CD4-positive, alpha-beta T cell (primary cell): Measurements from ENCODE around the gene FILIP1L. TPM values are rescaled to one million over a fixed set of nuclear protein-coding genes. Genes with fewer than 3 reads are reported as not detected.

Source experiments
- ATAC-seq: fragments of 200-7000 bp; cut with Tn5 transposase; one replicate; pipeline ENCODE4 v1.10.0; 2022; ENCODE audit warnings: mild to moderate bottlenecking; ENCODE audit not compliant: poor library complexity
- CTCF ChIA-PET: fragments of 350-600 bp; sonication (Branson Sonifier 250); formaldehyde crosslinking; loops from one replicate; lab custom pipeline; 2021; ENCODE audit warnings: antibody characterized with exemption, inconsistent platforms; lab: Charles Lee
- POLR2A ChIA-PET: fragments of 350-600 bp; sonication (Branson Sonifier 250); formaldehyde crosslinking; loops from one replicate; lab custom pipeline; 2021; ENCODE audit warnings: antibody characterized with exemption, inconsistent platforms; lab: Charles Lee
- DNase-seq, 14 experiments: peaks; one replicate each; pipeline ENCODE4 v3.0.0-alpha.2; 2013 to 2020; ENCODE audit warnings: mixed read lengths in 2 of 14
- H3K27ac ChIP-seq, 2 donors: one replicate each; pipeline versions ENCODE4 v1.5.1 to v1.7.0; 2013; ENCODE audit warnings: low read length in 2 of 2, low read depth in 1 of 2, mild to moderate bottlenecking in 1 of 2
- H3K27me3 ChIP-seq, 2 experiments: 1 replicate in 1 of 2; 2 replicates in 1 of 2; pipeline versions ENCODE4 v1.6.1 to v1.7.0; 2013; ENCODE audit warnings: low read length in 2 of 2, control low read depth in 1 of 2, mild to moderate bottlenecking in 1 of 2, moderate library complexity in 1 of 2; ENCODE audit not compliant: insufficient read depth in 2 of 2, control insufficient read depth in 1 of 2
- H3K36me3 ChIP-seq: one replicate; pipeline ENCODE4 v1.6.1; 2013; ENCODE audit warnings: low read length, control low read depth; ENCODE audit not compliant: insufficient read depth
- H3K4me1 ChIP-seq: one replicate; pipeline ENCODE4 v1.6.1; 2013; ENCODE audit warnings: low read length, control low read depth; ENCODE audit not compliant: insufficient read depth
- H3K4me3 ChIP-seq: one replicate; pipeline ENCODE4 v1.5.1; 2013; ENCODE audit warnings: mild to moderate bottlenecking, low read length, moderate library complexity
- H3K9me3 ChIP-seq, 2 experiments: 1 replicate in 1 of 2; 2 replicates in 1 of 2; pipeline versions ENCODE4 v1.6.1 to v1.7.0; 2013; ENCODE audit warnings: low read length in 2 of 2, mild to moderate bottlenecking in 2 of 2, control low read depth in 1 of 2, moderate library complexity in 1 of 2; ENCODE audit not compliant: control insufficient read depth in 1 of 2, insufficient read depth in 1 of 2
- H3K27ac Mint-ChIP-seq: one replicate; pipeline ENCODE4 v1.8.0; 2020; ENCODE audit warnings: mixed read lengths
- H3K27me3 Mint-ChIP-seq: one replicate; pipeline ENCODE4 v1.8.0; 2021; ENCODE audit warnings: mixed read lengths
- H3K36me3 Mint-ChIP-seq: one replicate; pipeline ENCODE4 v1.8.0; 2021; ENCODE audit warnings: low read depth, mixed read lengths
- H3K4me1 Mint-ChIP-seq: one replicate; pipeline ENCODE4 v1.8.0; 2021; ENCODE audit warnings: low read depth, mixed read lengths
- H3K4me3 Mint-ChIP-seq: one replicate; pipeline ENCODE4 v1.8.0; 2020; ENCODE audit warnings: mild to moderate bottlenecking, mixed read lengths
- H3K9me3 Mint-ChIP-seq: one replicate; pipeline ENCODE4 v1.8.0; 2020; ENCODE audit warnings: mixed read lengths
- intact Hi-C, 2 experiments: fragments of 100-400 bp; cut with DNase I in 1 of 2; cut with micrococcal nuclease in 1 of 2; formaldehyde crosslinking; loops; one replicate each; pipeline versions ENCODE4 v1.15.1 to v1.9.0; 2023 to 2025; cut with DNase I, micrococcal nuclease
- total RNA-seq, 174 experiments: library from RNA in 2 of 174; stranded (reverse) in 2 of 174; gene quantifications; one replicate each; pipeline ENCODE4 v1.2.3 and lab custom pipeline; 2021 to 2026
- TF ChIP-seq, protein P1 (sequence below): fragments of 200-600 bp; IDR thresholded peaks from one replicate; pipeline ENCODE4 v1.8.0; 2022; ENCODE audit warnings: antibody characterized with exemption, mild to moderate bottlenecking

The FILIP1L gene
- total RNA-seq, 2 experiments from 2014 or later: 0.08 to 0.28 TPM

- no peaks in the 10 kb centered on the region for H3K36me3 ChIP-seq
- H3K27me3 ChIP-seq: no peaks in the 10 kb centered on the region
- H3K4me1 ChIP-seq: no peaks in the 10 kb centered on the region
- CTCF ChIA-PET: no interaction called here
- intact Hi-C loops: no loop called here
- H3K4me3 Mint-ChIP-seq: no peak overlapping the region
- H3K9me3 ChIP-seq: no peaks in the 10 kb centered on the region
- TF ChIP-seq, protein P1, sequence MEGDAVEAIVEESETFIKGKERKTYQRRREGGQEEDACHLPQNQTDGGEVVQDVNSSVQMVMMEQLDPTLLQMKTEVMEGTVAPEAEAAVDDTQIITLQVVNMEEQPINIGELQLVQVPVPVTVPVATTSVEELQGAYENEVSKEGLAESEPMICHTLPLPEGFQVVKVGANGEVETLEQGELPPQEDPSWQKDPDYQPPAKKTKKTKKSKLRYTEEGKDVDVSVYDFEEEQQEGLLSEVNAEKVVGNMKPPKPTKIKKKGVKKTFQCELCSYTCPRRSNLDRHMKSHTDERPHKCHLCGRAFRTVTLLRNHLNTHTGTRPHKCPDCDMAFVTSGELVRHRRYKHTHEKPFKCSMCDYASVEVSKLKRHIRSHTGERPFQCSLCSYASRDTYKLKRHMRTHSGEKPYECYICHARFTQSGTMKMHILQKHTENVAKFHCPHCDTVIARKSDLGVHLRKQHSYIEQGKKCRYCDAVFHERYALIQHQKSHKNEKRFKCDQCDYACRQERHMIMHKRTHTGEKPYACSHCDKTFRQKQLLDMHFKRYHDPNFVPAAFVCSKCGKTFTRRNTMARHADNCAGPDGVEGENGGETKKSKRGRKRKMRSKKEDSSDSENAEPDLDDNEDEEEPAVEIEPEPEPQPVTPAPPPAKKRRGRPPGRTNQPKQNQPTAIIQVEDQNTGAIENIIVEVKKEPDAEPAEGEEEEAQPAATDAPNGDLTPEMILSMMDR: no peak
- POLR2A ChIA-PET: no interaction called here
- no peaks in the 10 kb centered on the region for H3K9me3 Mint-ChIP-seq
- no peak for DNase-seq
- H3K27ac Mint-ChIP-seq: no peak overlapping the region
- no peak overlapping the region for H3K27ac ChIP-seq
- H3K4me3 ChIP-seq: no peak overlapping the region
- ATAC-seq: no peak
- H3K27me3 Mint-ChIP-seq: no peaks in the 10 kb centered on the region
- peaks cover 4% of the 10 kb centered on the region for H3K4me1 Mint-ChIP-seq
- H3K36me3 Mint-ChIP-seq: peaks cover 10% of the 10 kb centered on the region
These were observed 154.0 kb downstream of the FILIP1L start for GRCh38 chr3:99960123-99960878.

DNA sequence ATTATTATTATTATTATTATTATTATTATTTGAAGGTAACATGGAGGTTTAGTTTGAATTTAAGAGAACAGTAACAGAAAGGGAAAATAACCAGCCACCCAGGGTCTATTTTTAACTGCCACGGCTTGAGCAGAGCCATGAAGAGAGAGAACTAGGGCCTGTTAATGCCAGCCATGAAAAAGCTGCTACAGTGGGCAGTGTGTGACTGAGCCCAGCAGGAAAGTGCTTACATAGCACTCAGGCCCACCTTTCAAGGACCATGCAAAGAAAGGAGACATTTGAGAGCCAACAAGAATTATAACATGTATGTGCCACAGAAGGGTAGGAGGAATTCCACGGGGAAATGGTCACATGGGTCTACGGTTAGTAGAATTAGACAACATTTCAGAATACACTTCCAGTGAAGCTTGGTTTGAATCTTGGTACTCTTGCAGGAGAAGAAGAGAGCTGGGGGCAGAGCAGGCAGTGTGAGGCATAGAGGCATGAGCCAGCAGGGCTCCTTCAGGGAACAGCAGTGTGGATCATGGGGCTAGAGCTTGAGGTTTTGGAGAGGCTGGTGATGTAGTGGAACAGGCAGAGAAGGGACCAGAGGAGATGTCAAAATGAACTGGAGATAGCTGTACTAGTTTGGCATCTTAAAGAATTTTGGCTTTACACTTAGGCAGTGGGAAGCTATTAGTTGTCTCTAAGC, 155.9 kb downstream of the FILIP1L start:
- Histone ChIP-seq H3K9me3 (no peaks in the 10 kb centered on the region), H3K4me3 (no peak overlapping the region), H3K4me1 (no peaks in the 10 kb centered on the region), H3K36me3 (no peaks in the 10 kb centered on the region), H3K27me3 (no peaks in the 10 kb centered on the region), H3K27ac (no peak overlapping the region)
- Mint-ChIP-seq H3K4me1 (peaks cover 4% of the 10 kb centered on the region), H3K36me3 (peaks cover 8% of the 10 kb centered on the region), H3K9me3 (no peaks in the 10 kb centered on the region), H3K4me3 (no peak overlapping the region), H3K27ac (no peak overlapping the region), H3K27me3 (no peaks in the 10 kb centered on the region)
- ChIA-PET CTCF (no interaction called here), POLR2A (no interaction called here)
- no peak for DNase-seq
- intact Hi-C loops: no loop called here
- TF ChIP-seq, protein P1: no peak
- ATAC-seq: no peak

DNA sequence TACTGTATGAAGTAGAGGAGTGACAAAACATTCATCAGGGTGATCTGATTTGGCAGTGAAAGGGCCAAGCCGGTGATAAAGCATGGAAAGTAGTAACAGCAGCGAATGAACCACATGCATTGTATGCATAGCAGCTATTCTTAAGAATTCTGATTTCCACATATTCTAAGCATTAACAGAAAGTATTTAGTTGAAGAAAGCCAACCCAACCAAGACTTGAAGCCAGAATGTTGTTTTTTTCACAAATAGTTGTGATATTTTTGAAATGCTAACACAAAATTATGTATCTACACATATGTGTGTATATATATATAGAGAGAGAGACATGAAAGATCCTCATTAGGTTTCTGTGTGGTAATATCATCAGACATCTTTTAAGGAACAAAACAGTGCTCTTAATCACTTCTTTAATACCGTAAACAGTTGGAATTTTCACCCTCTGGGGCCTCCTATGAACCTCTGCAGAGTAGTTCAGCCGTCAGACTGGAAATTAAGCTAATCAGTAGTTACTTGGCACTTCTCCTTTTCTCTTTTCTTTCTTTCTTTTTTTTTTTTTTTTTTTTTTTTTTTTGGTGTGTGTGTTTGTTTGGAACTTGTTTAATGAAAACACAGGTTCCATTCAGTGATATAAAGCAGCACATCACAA, 157.0 kb downstream of the FILIP1L start:
- no peaks in the 10 kb centered on the region for H3K36me3 Mint-ChIP-seq
- no peak for DNase-seq
- no peak for ATAC-seq
- TF ChIP-seq, protein P1: no peak
- CTCF ChIA-PET: no interaction called here
- no peak overlapping the region for H3K4me3 Mint-ChIP-seq
- Histone ChIP-seq H3K4me1 (no peaks in the 10 kb centered on the region), H3K36me3 (no peaks in the 10 kb centered on the region), H3K27ac (no peak overlapping the region), H3K9me3 (no peaks in the 10 kb centered on the region), H3K4me3 (no peak overlapping the region), H3K27me3 (no peaks in the 10 kb centered on the region)
- intact Hi-C loops: no loop called here
- peaks cover 4% of the 10 kb centered on the region for H3K4me1 Mint-ChIP-seq
- no peak overlapping the region for H3K27ac Mint-ChIP-seq
- POLR2A ChIA-PET: no interaction called here
- H3K27me3 Mint-ChIP-seq: no peaks in the 10 kb centered on the region
- no peaks in the 10 kb centered on the region for H3K9me3 Mint-ChIP-seq
